CD14-positive monocyte (primary cell): ENCODE results near the gene PDHA1. TPM values are rescaled to one million over a fixed set of nuclear protein-coding genes. Genes with fewer than 3 reads are reported as not detected.

Experiments used
- DNase-seq, 3 donors: peaks; one replicate each; pipeline ENCODE4 v3.0.0-alpha.2; 2011 to 2022
- H2AFZ ChIP-seq: 2 replicates; pipeline ENCODE4 v1.6.0; 2012; ENCODE audit warnings: mild to moderate bottlenecking, low read depth, low read length, inconsistent platforms; ENCODE audit not compliant: insufficient read depth, poor library complexity, severe bottlenecking
- H3K27ac ChIP-seq, 2 donors: 1 replicate in 1 of 2; 2 replicates in 1 of 2; pipeline ENCODE4 v1.5.1; 2012 to 2013; ENCODE audit warnings: low read length in 2 of 2, control low read depth in 1 of 2, inconsistent platforms in 1 of 2, low read depth in 1 of 2, mild to moderate bottlenecking in 1 of 2
- H3K27me3 ChIP-seq, 2 donors: one replicate each; pipeline versions ENCODE4 v1.6.0 to v1.6.1; 2011 to 2013; ENCODE audit warnings: low read length in 2 of 2; ENCODE audit not compliant: control insufficient read depth in 2 of 2, insufficient read depth in 2 of 2
- H3K36me3 ChIP-seq, 2 donors: replicated peaks in 1 of 2; 1 replicate in 1 of 2; 2 replicates in 1 of 2; pipeline versions ENCODE4 v1.5.1 to v1.6.1; 2012 to 2013; ENCODE audit warnings: low read length in 2 of 2, control low read depth in 1 of 2, inconsistent platforms in 1 of 2, mild to moderate bottlenecking in 1 of 2; ENCODE audit not compliant: insufficient read depth in 2 of 2, control insufficient read depth in 1 of 2
- H3K4me1 ChIP-seq, 2 donors: 1 replicate in 1 of 2; 2 replicates in 1 of 2; pipeline versions ENCODE4 v1.5.1 to v1.6.1; 2012 to 2013; ENCODE audit warnings: low read length in 2 of 2, control low read depth in 1 of 2, inconsistent platforms in 1 of 2, mild to moderate bottlenecking in 1 of 2, moderate library complexity in 1 of 2; ENCODE audit not compliant: insufficient read depth in 2 of 2, control insufficient read depth in 1 of 2
- H3K4me2 ChIP-seq: replicated peaks from 2 replicates; pipeline ENCODE3; 2012; ENCODE audit warnings: low read length, moderate library complexity, mild to moderate bottlenecking; ENCODE audit not compliant: poor library complexity, severe bottlenecking; ENCODE audit errors: extremely low read depth
- H3K4me3 ChIP-seq, 3 experiments: fragments of 200-600 bp in 1 of 3; sonication (generic) in 1 of 3; replicated peaks in 1 of 3; 1 replicate in 2 of 3; 2 replicates in 1 of 3; pipeline ENCODE4 v1.5.1; 2011 to 2013; ENCODE audit warnings: low read length in 3 of 3, mild to moderate bottlenecking in 3 of 3, control low read depth in 2 of 3, low read depth in 2 of 3, inconsistent platforms in 1 of 3, moderate library complexity in 1 of 3
- H3K79me2 ChIP-seq: 2 replicates; pipeline ENCODE4 v1.6.0; 2012; ENCODE audit warnings: mild to moderate bottlenecking, control low read depth, inconsistent platforms, low read length, moderate library complexity; ENCODE audit not compliant: insufficient read depth
- H3K9ac ChIP-seq: 2 replicates; pipeline ENCODE4 v1.6.0; 2017; ENCODE audit warnings: low read length, mild to moderate bottlenecking; ENCODE audit not compliant: insufficient read depth, poor library complexity, severe bottlenecking
- H3K9me3 ChIP-seq, 2 donors: replicated peaks in 1 of 2; 1 replicate in 1 of 2; 2 replicates in 1 of 2; pipeline versions ENCODE4 v1.5.1 to v1.6.1; 2012 to 2013; ENCODE audit warnings: low read length in 2 of 2, control low read depth in 1 of 2; ENCODE audit not compliant: control insufficient read depth in 1 of 2, insufficient read depth in 1 of 2
- H4K20me1 ChIP-seq: 2 replicates; pipeline ENCODE4 v1.6.0; 2012; ENCODE audit warnings: mild to moderate bottlenecking, low read length, control low read depth, moderate library complexity; ENCODE audit not compliant: insufficient read depth
- H3K27ac Mint-ChIP-seq, 7 donors: one replicate each; pipeline ENCODE4 v1.8.0; 2020; ENCODE audit warnings: mild to moderate bottlenecking in 7 of 7, mixed read lengths in 7 of 7, moderate library complexity in 6 of 7, inconsistent platforms in 2 of 7
- H3K27me3 Mint-ChIP-seq, 3 donors: one replicate each; pipeline ENCODE4 v1.8.0; 2021 to 2022; ENCODE audit warnings: low read depth in 3 of 3, mild to moderate bottlenecking in 3 of 3, mixed read lengths in 3 of 3, moderate library complexity in 3 of 3, inconsistent platforms in 1 of 3
- H3K36me3 Mint-ChIP-seq, 2 donors: one replicate each; pipeline ENCODE4 v1.8.0; 2020; ENCODE audit warnings: mixed read lengths in 2 of 2, inconsistent platforms in 1 of 2, mild to moderate bottlenecking in 1 of 2
- H3K4me1 Mint-ChIP-seq: one replicate; pipeline ENCODE4 v1.8.0; 2020; ENCODE audit warnings: mild to moderate bottlenecking, mixed read lengths
- H3K4me3 Mint-ChIP-seq, 2 donors: one replicate each; pipeline ENCODE4 v1.8.0; 2020; ENCODE audit warnings: mild to moderate bottlenecking in 2 of 2, mixed read lengths in 2 of 2, moderate library complexity in 1 of 2
- H3K9me3 Mint-ChIP-seq, 7 donors: one replicate each; pipeline ENCODE4 v1.8.0; 2020 to 2022; ENCODE audit warnings: mixed read lengths in 7 of 7, mild to moderate bottlenecking in 6 of 7, moderate library complexity in 6 of 7, inconsistent platforms in 2 of 7
- CTCF ChIP-seq: fragments of 200-600 bp; IDR thresholded peaks from one replicate; pipeline ENCODE4 v1.8.0; 2022; ENCODE audit warnings: antibody characterized with exemption, mild to moderate bottlenecking
- WGBS: methylation state at CpG from one replicate; pipeline ENCODE4 v1.1.5; 2013; ENCODE audit warnings: missing lambda C conversion rate; ENCODE audit not compliant: insufficient coverage; 5-methylcytosine and 5-hydroxymethylcytosine counted together
- intact Hi-C, 2 donors: fragments of 100-400 bp; cut with micrococcal nuclease; formaldehyde crosslinking; loops; one replicate each; pipeline versions ENCODE4 v1.15.0 to v1.15.1; 2023
- polyA minus RNA-seq: library from RNA; depleted of rRNA, polyadenylated mRNA; stranded (reverse); fragments of >200 nt; gene quantifications from 2 replicates; pipeline ENCODE4 v1.2.3, GENCODE V29; 2012
- polyA plus RNA-seq, 3 donors: library from polyadenylated mRNA; depleted of rRNA in 1 of 3; unstranded in 2 of 3; stranded (reverse) in 1 of 3; fragments of 300-500 nt in 2 of 3; fragments of >200 nt in 1 of 3; fragmentation: Illumina TruSeq in 2 of 3; gene quantifications; 1 replicate in 2 of 3; 2 replicates in 1 of 3; pipeline ENCODE4 v1.2.3, GENCODE V29; 2012 to 2021
- total RNA-seq, 12 experiments: library from RNA in 1 of 12; stranded (reverse) in 1 of 12; fragments of 120-200 nt in 1 of 12; gene quantifications; one replicate each; pipeline ENCODE4 v1.2.4 and lab custom pipeline; 2013 to 2026; ENCODE audit warnings: mixed read lengths in 6 of 12, inconsistent platforms in 1 of 12

PDHA1 gene
- total RNA-seq (2013) = 84.0 TPM
- polyA plus RNA-seq (10 to 100 TPM; 56.0 to 76.3 (median 74.8) TPM), polyA minus RNA-seq (28.1 and 40.6 TPM in 2 replicates), total RNA-seq (lab: John Stamatoyannopoulos, UW) (10.1 to 36.9 (median 30.1) reads per million in 11 experiments)

- Histone ChIP-seq H3K36me3 (peaks cover 0 to 2% of the 10 kb centered on the region in 2 donors), H2AFZ (peak within 1 kb of the TSS; percentile 73), H3K4me2 (peak within 1 kb of the TSS; percentile 76), H3K9ac (peak within 1 kb of the TSS; percentile 72), H4K20me1 (no peaks in the 10 kb centered on the region), H3K4me3 (peak within 1 kb of the TSS; percentile 52 to 79 (median 70)), H3K4me1 (peaks cover 25 to 28% of the 10 kb centered on the region in 2 donors), H3K9me3 (no peaks in the 10 kb centered on the region), H3K79me2 (peaks cover 44% of the 10 kb centered on the region), H3K27me3 (no peaks in the 10 kb centered on the region), H3K27ac (peak within 1 kb of the TSS; percentile 50 to 81)
- peak within 1 kb of the TSS; percentile 78 to 86 for H3K4me3 Mint-ChIP-seq
- H3K4me1 Mint-ChIP-seq = peaks cover 20% of the 10 kb centered on the region
- intact Hi-C loops = loop anchor here in 1 of 2 donors (5.0 kb wide), 1 partner anchor 916 kb away; the partner anchor contains the start of gene CDKL5
- H3K27ac Mint-ChIP-seq = peak within 1 kb of the TSS; percentile 83 to 95 (median 90)
- peaks cover 0 to 10% (median 0%) of the 10 kb centered on the region in 7 donors for H3K9me3 Mint-ChIP-seq
- peaks cover 0 to 3% of the 10 kb centered on the region in 2 donors for H3K36me3 Mint-ChIP-seq
- TF ChIP-seq CTCF = no peak
- WGBS = 0% methylated on average over 53 of the region's 81 CpGs
- H3K27me3 Mint-ChIP-seq = peaks cover 0 to 7% (median 2%) of the 10 kb centered on the region in 3 donors
- peak; percentile 88 to 90 (median 89) for DNase-seq
Observed at GRCh38 chrX:19343535-19344408, at the start of gene PDHA1. PDHA1 (plus strand) TSS chrX:19343927; CDS start chrX:19344038, 111 bp downstream.

- DNase-seq = no peak
- H3K4me3 ChIP-seq = no peak overlapping the region
- no peak overlapping the region for H3K4me2 ChIP-seq
- intact Hi-C loops = no loop called here
- H3K27me3 ChIP-seq = no peaks in the 10 kb centered on the region
- H3K27me3 Mint-ChIP-seq = peaks cover 4 to 9% (median 4%) of the 10 kb centered on the region in 3 donors
- no peak overlapping the region for H3K27ac Mint-ChIP-seq
- no peak overlapping the region for H3K4me3 Mint-ChIP-seq
- no peak overlapping the region for H2AFZ ChIP-seq
- TF ChIP-seq CTCF = no peak
- H3K36me3 ChIP-seq = no peaks in the 10 kb centered on the region
- no peaks in the 10 kb centered on the region for H3K4me1 ChIP-seq
- H4K20me1 ChIP-seq = no peaks in the 10 kb centered on the region
- H3K9me3 ChIP-seq = no peaks in the 10 kb centered on the region
- 80% methylated on average over 2 of the region's 10 CpGs for WGBS
- H3K4me1 Mint-ChIP-seq = no peaks in the 10 kb centered on the region
- no peaks in the 10 kb centered on the region for H3K79me2 ChIP-seq
- H3K9ac ChIP-seq = no peak overlapping the region
- no peaks in the 10 kb centered on the region for H3K36me3 Mint-ChIP-seq
- H3K27ac ChIP-seq = no peak overlapping the region
- no peaks in the 10 kb centered on the region for H3K9me3 Mint-ChIP-seq
Observed at GRCh38 chrX:19303256-19303880, 40.4 kb upstream of the PDHA1 start.
